Epithelial cell of proximal tubule (primary cell): Measurements from ENCODE around the gene COA1. TPM values are rescaled to one million over a fixed set of nuclear protein-coding genes. Genes with fewer than 3 reads are reported as not detected.
"Not testable (repeated sequence)": the region's sequence is repeated elsewhere in the genome, so short reads cannot be mapped to it uniquely, and the experiment has no call there.

ENCODE experiments used
- DNase-seq: peaks from one replicate; pipeline ENCODE4 v3.0.0-alpha.2; 2011; ENCODE audit warnings: low read depth
- H3K4me3 ChIP-seq: 2 replicates; pipeline ENCODE4 v1.5.1; 2011; ENCODE audit warnings: low read depth, mild to moderate bottlenecking, low read length
- total RNA-seq: library from RNA; depleted of rRNA; stranded (reverse); fragments of >200 nt; gene quantifications from 2 replicates; pipeline ENCODE4 v1.2.3, GENCODE V29; 2015
- TF ChIP-seq, protein P1 (sequence below): conservative IDR thresholded peaks from 2 replicates; pipeline ENCODE4 v1.5.1; 2012; ENCODE audit warnings: low read depth, mild to moderate bottlenecking, low read length

COA1 gene
- total RNA-seq, 1 donor from 2014 or later, result 54.0 TPM

GRCh38 chr7:43636093-43636492 lies 93.2 kb downstream of the COA1 start:
- no peak overlapping the region for H3K4me3 ChIP-seq
- no peak for DNase-seq
- TF ChIP-seq, protein P1, sequence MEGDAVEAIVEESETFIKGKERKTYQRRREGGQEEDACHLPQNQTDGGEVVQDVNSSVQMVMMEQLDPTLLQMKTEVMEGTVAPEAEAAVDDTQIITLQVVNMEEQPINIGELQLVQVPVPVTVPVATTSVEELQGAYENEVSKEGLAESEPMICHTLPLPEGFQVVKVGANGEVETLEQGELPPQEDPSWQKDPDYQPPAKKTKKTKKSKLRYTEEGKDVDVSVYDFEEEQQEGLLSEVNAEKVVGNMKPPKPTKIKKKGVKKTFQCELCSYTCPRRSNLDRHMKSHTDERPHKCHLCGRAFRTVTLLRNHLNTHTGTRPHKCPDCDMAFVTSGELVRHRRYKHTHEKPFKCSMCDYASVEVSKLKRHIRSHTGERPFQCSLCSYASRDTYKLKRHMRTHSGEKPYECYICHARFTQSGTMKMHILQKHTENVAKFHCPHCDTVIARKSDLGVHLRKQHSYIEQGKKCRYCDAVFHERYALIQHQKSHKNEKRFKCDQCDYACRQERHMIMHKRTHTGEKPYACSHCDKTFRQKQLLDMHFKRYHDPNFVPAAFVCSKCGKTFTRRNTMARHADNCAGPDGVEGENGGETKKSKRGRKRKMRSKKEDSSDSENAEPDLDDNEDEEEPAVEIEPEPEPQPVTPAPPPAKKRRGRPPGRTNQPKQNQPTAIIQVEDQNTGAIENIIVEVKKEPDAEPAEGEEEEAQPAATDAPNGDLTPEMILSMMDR, result no peak

DNA sequence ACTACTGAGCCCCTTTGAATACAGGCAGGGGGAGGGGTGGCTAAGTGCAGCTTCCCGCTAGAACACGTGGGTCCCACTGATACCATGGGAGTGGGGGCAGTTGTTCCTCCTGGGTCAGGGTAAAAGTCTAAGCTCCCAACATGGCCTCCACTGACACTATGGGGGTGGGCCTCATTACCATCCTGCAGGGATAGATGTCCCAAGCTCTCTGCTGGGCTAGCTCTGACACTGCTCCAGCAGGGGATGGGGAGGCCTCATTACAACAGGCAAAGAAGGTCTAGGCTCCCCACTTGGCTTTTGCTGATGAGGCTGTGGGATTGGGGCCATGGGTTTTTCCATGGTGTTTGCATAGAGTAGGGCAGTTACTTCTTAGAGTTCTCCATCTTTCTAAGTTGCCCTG lies 94.9 kb downstream of the COA1 start:
- no peak for DNase-seq
- no peak overlapping the region for H3K4me3 ChIP-seq
- TF ChIP-seq, protein P1, result no peak

DNA sequence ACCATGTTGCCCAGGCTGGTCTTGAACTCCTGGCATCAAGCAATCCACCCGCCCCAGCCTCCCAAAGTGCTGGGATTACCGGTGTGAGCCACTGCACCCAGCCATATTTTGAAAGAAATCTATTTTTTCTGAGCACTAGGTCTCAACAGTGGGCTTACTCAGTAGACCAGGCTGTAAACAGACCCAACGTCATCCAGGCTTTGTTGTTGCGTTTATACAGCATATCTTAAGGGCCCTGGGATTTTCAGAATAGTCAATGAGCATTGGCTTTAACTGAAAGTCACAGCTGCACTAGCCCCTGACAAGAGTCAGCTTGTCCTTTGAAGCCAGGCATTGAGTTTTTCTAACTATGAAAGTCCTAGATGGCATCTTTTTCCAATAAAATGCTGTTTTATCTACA lies 96.6 kb downstream of the COA1 start:
- H3K4me3 ChIP-seq, result no peak overlapping the region
- TF ChIP-seq, protein P1, result no peak
- no peak for DNase-seq

- TF ChIP-seq, protein P1, result no peak
- no peak overlapping the region for H3K4me3 ChIP-seq
- DNase-seq, result no peak
Measured at GRCh38 chr7:43631559-43631958, 97.8 kb downstream of the COA1 start.

- no peak overlapping the region for H3K4me3 ChIP-seq
- TF ChIP-seq, protein P1, result no peak
- DNase-seq, result no peak
Measured at GRCh38 chr7:43630482-43630881, 98.8 kb downstream of the COA1 start.

DNA sequence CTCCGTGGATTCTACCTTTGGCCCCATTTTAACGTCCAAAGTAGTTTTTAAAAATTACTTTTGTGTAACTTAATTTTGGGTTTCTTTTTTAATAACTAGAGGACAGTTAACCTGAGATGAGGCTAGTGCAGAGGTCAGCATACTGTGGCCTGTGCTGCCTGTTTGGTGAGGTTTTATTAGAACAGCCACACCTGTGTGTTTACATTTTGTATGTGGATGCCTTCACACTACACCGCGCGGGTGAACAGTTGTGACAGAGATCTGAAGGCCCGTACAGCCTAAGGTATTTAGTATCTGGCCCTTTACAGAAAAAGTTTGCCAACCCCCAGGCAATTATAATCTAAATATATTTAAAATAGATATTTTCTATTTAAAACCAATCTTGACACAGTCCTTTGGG lies 99.5 kb downstream of the COA1 start:
- H3K4me3 ChIP-seq, result no peak overlapping the region
- TF ChIP-seq, protein P1, result no peak
- DNase-seq, result no peak

- no peak overlapping the region for H3K4me3 ChIP-seq
- no peak for DNase-seq
- TF ChIP-seq, protein P1, result no peak
Measured at GRCh38 chr7:43628431-43628830, 100.9 kb downstream of the COA1 start.

DNA sequence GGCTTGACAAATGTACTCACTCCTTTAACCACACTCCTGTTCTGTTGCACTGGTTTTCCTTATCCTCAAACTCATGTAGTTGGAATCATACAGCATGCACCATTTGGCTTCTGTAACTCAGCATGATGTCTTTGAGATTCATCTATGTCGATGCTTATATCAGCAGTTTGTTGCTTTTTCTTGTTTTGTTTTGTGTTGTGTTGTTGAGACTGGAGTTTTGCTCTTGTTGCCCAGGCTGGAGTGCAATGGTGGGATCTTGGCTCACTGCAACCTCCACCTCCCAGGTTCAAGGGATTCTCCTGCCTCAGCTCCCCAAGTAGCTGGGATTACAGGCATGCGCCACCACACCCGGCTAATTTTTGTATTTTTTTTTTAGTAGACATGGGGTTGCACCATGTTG lies 101.5 kb downstream of the COA1 start:
- DNase-seq, H3K4me3 ChIP-seq: not testable (repeated sequence)
